K562 (cell line): ENCODE data around the gene ATP6V0E1. TPM values are rescaled to one million over a fixed set of nuclear protein-coding genes. Genes with fewer than 3 reads are reported as not detected.

ENCODE experiments used
- CBFA2T2 ChIP-seq: fragments of 450-650 bp; conservative IDR thresholded peaks from 2 replicates; pipeline ENCODE4 v1.6.1; 2017; ENCODE audit warnings: mild to moderate bottlenecking
- DLX4 ChIP-seq: fragments of 250-450 bp; sonication (Bioruptor Pico); IDR thresholded peaks from 2 replicates; pipeline ENCODE4 v1.6.1; 2021; ENCODE audit warnings: mild to moderate bottlenecking
- DPF2 ChIP-seq: fragments of 450-650 bp; IDR thresholded peaks from 2 replicates; pipeline ENCODE4 v1.6.1; 2016
- FOSL1 ChIP-seq: fragments of 200-800 bp; sonication (Bioruptor generic); conservative IDR thresholded peaks from 2 replicates; pipeline ENCODE4 v1.6.1; 2016; ENCODE audit warnings: missing genetic modification characterization, missing compliant biosample characterization
- FOXA3 ChIP-seq, 2 experiments: fragments of 450-650 bp in 1 of 2; sonication (generic) in 1 of 2; formaldehyde crosslinking; IDR thresholded peaks in 1 of 2; conservative IDR thresholded peaks in 1 of 2; 2 replicates each; pipeline versions ENCODE4 v1.4.0 to v1.8.0; 2020 to 2022; ENCODE audit warnings: mild to moderate bottlenecking in 2 of 2, missing genetic modification reagents in 1 of 2
- KLF10 ChIP-seq: fragments of 250-450 bp; sonication (Bioruptor Pico); IDR thresholded peaks from 2 replicates; pipeline ENCODE4 v1.6.1; 2021; ENCODE audit warnings: matching md5 sums
- MECOM ChIP-seq: fragments of 250-450 bp; sonication (Bioruptor Pico); IDR thresholded peaks from 2 replicates; pipeline ENCODE4 v1.8.0; 2022; ENCODE audit warnings: inconsistent platforms
- NR4A1 ChIP-seq, 2 experiments: fragments of 250-450 bp in 1 of 2; fragments of 450-650 bp in 1 of 2; sonication (Bioruptor Pico) in 1 of 2; IDR thresholded peaks; 2 replicates each; pipeline versions ENCODE4 v1.4.0 to v1.6.1; 2016 to 2020; ENCODE audit warnings: mild to moderate bottlenecking in 2 of 2, missing compliant biosample characterization in 1 of 2, missing genetic modification characterization in 1 of 2, moderate library complexity in 1 of 2
- PHTF2 ChIP-seq: fragments of 250-450 bp; sonication (Bioruptor Pico); IDR thresholded peaks from 2 replicates; pipeline ENCODE4 v1.5.0; 2021; ENCODE audit warnings: mild to moderate bottlenecking
- SMAD3 ChIP-seq: fragments of 450-650 bp; formaldehyde crosslinking; conservative IDR thresholded peaks from 2 replicates; pipeline ENCODE4 v1.4.0; 2020; ENCODE audit warnings: mild to moderate bottlenecking
- SMARCE1 ChIP-seq: fragments of 450-650 bp; IDR thresholded peaks from 2 replicates; pipeline ENCODE4 v1.7.1; 2016; ENCODE audit warnings: mild to moderate bottlenecking
- TAF9B ChIP-seq: fragments of 450-650 bp; IDR thresholded peaks from 2 replicates; pipeline ENCODE4 v1.6.1; 2018; ENCODE audit warnings: mild to moderate bottlenecking; ENCODE audit not compliant: partially characterized antibody
- TEAD4 ChIP-seq, 2 experiments: sonication (generic) in 1 of 2; formaldehyde crosslinking in 1 of 2; IDR thresholded peaks; 2 replicates each; pipeline versions ENCODE4 v1.6.1 to v1.8.0; 2012 to 2022; ENCODE audit warnings: borderline replicate concordance in 1 of 2, inconsistent platforms in 1 of 2, low read length in 1 of 2, mild to moderate bottlenecking in 1 of 2, missing genetic modification reagents in 1 of 2
- TFE3 ChIP-seq: fragments of 450-650 bp; formaldehyde crosslinking; IDR thresholded peaks from 2 replicates; pipeline ENCODE4 v1.4.0; 2020; ENCODE audit warnings: mild to moderate bottlenecking, mixed read lengths
- YY1 ChIP-seq, 3 experiments: IDR thresholded peaks; 2 replicates each; pipeline ENCODE4 v1.6.1; 2011; ENCODE audit warnings: low read length in 2 of 3, mild to moderate bottlenecking in 2 of 3, moderate library complexity in 2 of 3, borderline replicate concordance in 1 of 3, control low read depth in 1 of 3, low read depth in 1 of 3; ENCODE audit not compliant: insufficient read depth in 3 of 3, insufficient replicate concordance in 2 of 3, control insufficient read depth in 1 of 3, insufficient read length in 1 of 3; ENCODE audit errors: extremely low read depth in 1 of 3
- ZBTB49 ChIP-seq: sonication (generic); formaldehyde crosslinking; IDR thresholded peaks from 2 replicates; pipeline ENCODE4 v1.8.0; 2022; ENCODE audit warnings: missing genetic modification reagents, mild to moderate bottlenecking, borderline replicate concordance
- ZC3H8 ChIP-seq: fragments of 450-650 bp; IDR thresholded peaks from 2 replicates; pipeline ENCODE4 v1.6.1; 2017
- ZKSCAN3 ChIP-seq: fragments of 250-450 bp; sonication (Bioruptor Pico); IDR thresholded peaks from 2 replicates; pipeline ENCODE4 v1.4.0; 2020
- ZNF143 ChIP-seq: sonication (generic); formaldehyde crosslinking; IDR thresholded peaks from 2 replicates; pipeline ENCODE4 v1.9.0; 2022; ENCODE audit warnings: mild to moderate bottlenecking, missing genetic modification reagents
- ZNF696 ChIP-seq: fragments of 250-450 bp; sonication (Bioruptor Pico); conservative IDR thresholded peaks from 2 replicates; pipeline ENCODE4 v1.4.0; 2020; ENCODE audit warnings: mild to moderate bottlenecking, moderate library complexity
- ZSCAN29 ChIP-seq: fragments of 450-650 bp; IDR thresholded peaks from 2 replicates; pipeline ENCODE4 v1.6.1; 2017
- polyA plus RNA-seq, 8 experiments: library from polyadenylated mRNA; depleted of rRNA in 4 of 8; stranded (reverse) in 5 of 8; unstranded in 3 of 8; fragments of >200 nt; fragmentation: Nextera tagmentation in 2 of 8; fragmentation: Illumina TruSeq in 1 of 8; extraction: Ambion mirVana in 2 of 8; extraction: Trizol in 1 of 8; gene quantifications; 2 replicates each; pipeline versions ENCODE4 v1.2.1 to v1.2.3, GENCODE V29; 2011 to 2014; ENCODE audit warnings: inconsistent platforms in 1 of 8, missing spikeins in 1 of 8
- total RNA-seq, 7 experiments: library from RNA; depleted of rRNA in 6 of 7; stranded (reverse); fragments of >200 nt in 6 of 7; fragmentation: Illumina TruSeq in 2 of 7; extraction: Trizol in 2 of 7; gene quantifications; 2 replicates each; pipeline versions ENCODE4 v1.2.1 to v1.2.3, GENCODE V29; 2011 to 2021; ENCODE audit warnings: low replicate concordance in 1 of 7
- TF ChIP-seq, protein P1 (sequence below): IDR thresholded peaks from 2 replicates; pipeline ENCODE4 v1.6.1; 2016; ENCODE audit warnings: missing genetic modification characterization, missing compliant biosample characterization

ATP6V0E1 gene
- total and polyA plus RNA-seq, 9 of the 15 experiments (the other 6 are each of a cell fraction or from before 2014, with no cell fraction given), result 63.8 to 395 (median 112) TPM

DNA sequence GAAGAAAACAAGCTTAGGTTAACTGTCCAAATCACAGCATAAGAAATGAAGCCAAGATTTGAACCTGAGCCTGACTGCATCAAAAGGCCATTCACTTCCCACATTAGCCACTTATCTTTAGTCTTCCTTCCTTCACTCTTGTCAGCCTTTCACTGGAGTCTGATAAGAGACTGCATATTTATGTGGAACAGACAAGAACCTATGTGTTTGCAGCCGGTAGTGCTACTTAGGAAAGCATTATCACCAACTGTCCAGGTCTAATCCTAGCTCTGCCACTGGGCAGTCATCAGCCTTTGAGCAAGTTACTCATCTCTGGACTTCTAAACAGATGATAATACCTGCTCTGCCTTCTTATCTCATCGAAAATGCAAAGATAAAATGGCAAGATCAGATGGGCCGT is 12.1 kb upstream of the ATP6V0E1 start (continued):
- TF ChIP-seq TAF9B, result no peak
- TF ChIP-seq MECOM (CRISPR knock-in tag), result peak; percentile 75
- TF ChIP-seq, protein P1, sequence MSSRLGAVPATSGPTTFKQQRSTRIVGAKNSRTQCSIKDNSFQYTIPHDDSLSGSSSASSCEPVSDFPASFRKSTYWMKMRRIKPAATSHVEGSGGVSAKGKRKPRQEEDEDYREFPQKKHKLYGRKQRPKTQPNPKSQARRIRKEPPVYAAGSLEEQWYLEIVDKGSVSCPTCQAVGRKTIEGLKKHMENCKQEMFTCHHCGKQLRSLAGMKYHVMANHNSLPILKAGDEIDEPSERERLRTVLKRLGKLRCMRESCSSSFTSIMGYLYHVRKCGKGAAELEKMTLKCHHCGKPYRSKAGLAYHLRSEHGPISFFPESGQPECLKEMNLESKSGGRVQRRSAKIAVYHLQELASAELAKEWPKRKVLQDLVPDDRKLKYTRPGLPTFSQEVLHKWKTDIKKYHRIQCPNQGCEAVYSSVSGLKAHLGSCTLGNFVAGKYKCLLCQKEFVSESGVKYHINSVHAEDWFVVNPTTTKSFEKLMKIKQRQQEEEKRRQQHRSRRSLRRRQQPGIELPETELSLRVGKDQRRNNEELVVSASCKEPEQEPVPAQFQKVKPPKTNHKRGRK (tag), result no peak
- TF ChIP-seq ZSCAN29, result no peak
- TF ChIP-seq ZBTB49 (CRISPR knock-in tag), result no peak
- TF ChIP-seq FOSL1, result peak; percentile 87
- TF ChIP-seq ZNF696 (CRISPR knock-in tag), result no peak
- TF ChIP-seq NR4A1 (CRISPR knock-in tag; IDR thresholded peaks at IDR 0.05), result no peak
- TF ChIP-seq NR4A1 (tag; IDR thresholded peaks at IDR 0.05), result no peak
- peak; percentile 76 for TF ChIP-seq DPF2
- TF ChIP-seq TFE3 (CRISPR knock-in tag), result no peak
- no peak for TF ChIP-seq PHTF2 (CRISPR knock-in tag)
- TF ChIP-seq ZNF143, result no peak
- TF ChIP-seq YY1 (IDR thresholded peaks at IDR 0.05; ENCODE audit: borderline replicate concordance in 1 of 3, control insufficient read depth in 1 of 3, extremely low read depth in 1 of 3, insufficient read depth in 3 of 3, insufficient read length in 1 of 3, insufficient replicate concordance in 2 of 3, low read depth in 1 of 3, low read length in 2 of 3), result no peak
- peak; percentile 47; the same call in 1 of the 2 replicates for TF ChIP-seq SMARCE1
- TF ChIP-seq TEAD4 (IDR thresholded peaks at IDR 0.05; ENCODE audit: low read length), result peak; percentile 91
- TF ChIP-seq TEAD4 (CRISPR knock-in tag; IDR thresholded peaks at IDR 0.05; ENCODE audit: borderline replicate concordance), result no peak
- no peak for TF ChIP-seq FOXA3 (CRISPR knock-in tag; conservative IDR thresholded peaks at IDR 0.05 in 1 of 2, IDR thresholded peaks at IDR 0.05 in 1 of 2)
- TF ChIP-seq ZC3H8, result no peak
- TF ChIP-seq ZKSCAN3 (CRISPR knock-in tag), result no peak
- no peak for TF ChIP-seq SMAD3 (CRISPR knock-in tag)
- TF ChIP-seq CBFA2T2, result peak; percentile 89
- no peak for TF ChIP-seq KLF10 (CRISPR knock-in tag)
- TF ChIP-seq DLX4 (CRISPR knock-in tag), result no peak
